Skeletal muscle satellite cell (primary cell): ENCODE data around the gene DGKI.

ENCODE experiments used
- H3K27me3 ChIP-seq: 2 replicates; pipeline ENCODE4 v1.7.0; 2013; ENCODE audit warnings: low read length; ENCODE audit not compliant: control insufficient read depth, insufficient read depth
- H3K36me3 ChIP-seq: 2 replicates; pipeline ENCODE4 v1.7.0; 2013; ENCODE audit warnings: mild to moderate bottlenecking, control low read depth, low read length; ENCODE audit not compliant: insufficient read depth
- H3K4me1 ChIP-seq: 2 replicates; pipeline ENCODE4 v1.7.0; 2013; ENCODE audit warnings: low read length; ENCODE audit not compliant: control insufficient read depth, insufficient read depth
- H3K4me2 ChIP-seq: 2 replicates; pipeline ENCODE4 v1.7.0; 2013; ENCODE audit warnings: mild to moderate bottlenecking, low read length
- H3K4me3 ChIP-seq: 2 replicates; pipeline ENCODE4 v1.7.0; 2013; ENCODE audit warnings: low read length
- H3K9ac ChIP-seq: 2 replicates; pipeline ENCODE4 v1.7.0; 2013; ENCODE audit warnings: mild to moderate bottlenecking, low read depth, low read length, moderate library complexity
- H3K9me3 ChIP-seq: replicated peaks from 2 replicates; pipeline ENCODE4 v1.7.0; 2013; ENCODE audit warnings: mild to moderate bottlenecking, control low read depth, low read length

The DGKI gene

DNA sequence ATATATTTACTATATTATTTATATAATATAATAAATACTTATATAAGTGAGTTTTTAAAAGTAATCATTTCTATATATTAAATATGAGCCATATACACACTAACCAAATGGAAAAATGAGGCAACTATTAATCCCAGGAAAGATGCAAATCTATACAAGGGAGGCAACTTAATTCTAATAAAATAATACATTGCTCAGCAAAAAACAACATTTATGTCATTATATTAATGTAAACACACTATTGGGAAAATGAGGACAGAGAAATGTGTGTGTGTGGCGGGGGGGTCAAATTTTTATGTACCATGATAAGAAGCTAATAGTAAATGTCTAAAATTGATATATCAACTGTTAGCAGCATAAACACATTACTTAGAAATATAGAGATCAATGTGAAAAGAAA lies 23.3 kb upstream of the DGKI start:
- peaks cover 49% of the 10 kb centered on the region for H3K36me3 ChIP-seq
- H3K4me3 ChIP-seq: no peak overlapping the region
- H3K4me1 ChIP-seq: peaks cover 27% of the 10 kb centered on the region
- no peaks in the 10 kb centered on the region for H3K9me3 ChIP-seq
- no peak overlapping the region for H3K9ac ChIP-seq
- no peak overlapping the region for H3K4me2 ChIP-seq
- no peaks in the 10 kb centered on the region for H3K27me3 ChIP-seq

DNA sequence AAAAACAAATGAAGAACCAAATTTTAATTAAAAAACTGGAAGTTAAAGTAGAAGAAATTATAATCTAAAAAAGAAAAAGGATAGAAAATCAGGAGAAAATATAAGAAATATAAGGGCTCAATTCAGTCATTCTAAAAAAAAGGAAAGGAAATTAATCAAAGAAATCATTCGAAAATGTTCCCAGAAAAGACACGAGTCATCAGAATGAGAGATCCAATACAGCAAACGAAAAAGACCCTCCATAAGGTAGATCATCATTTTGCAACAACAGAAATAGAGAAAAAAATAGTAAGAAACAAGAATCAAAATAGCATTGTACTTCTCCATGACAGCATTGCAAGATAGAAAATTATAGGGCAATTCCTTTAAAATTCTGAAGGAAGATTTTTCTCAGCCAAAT lies 22.5 kb upstream of the DGKI start:
- Histone ChIP-seq H3K4me3 (no peak overlapping the region), H3K27me3 (no peaks in the 10 kb centered on the region), H3K9me3 (no peaks in the 10 kb centered on the region), H3K36me3 (peaks cover 55% of the 10 kb centered on the region), H3K4me2 (no peak overlapping the region), H3K4me1 (peaks cover 19% of the 10 kb centered on the region), H3K9ac (no peak overlapping the region)

DNA sequence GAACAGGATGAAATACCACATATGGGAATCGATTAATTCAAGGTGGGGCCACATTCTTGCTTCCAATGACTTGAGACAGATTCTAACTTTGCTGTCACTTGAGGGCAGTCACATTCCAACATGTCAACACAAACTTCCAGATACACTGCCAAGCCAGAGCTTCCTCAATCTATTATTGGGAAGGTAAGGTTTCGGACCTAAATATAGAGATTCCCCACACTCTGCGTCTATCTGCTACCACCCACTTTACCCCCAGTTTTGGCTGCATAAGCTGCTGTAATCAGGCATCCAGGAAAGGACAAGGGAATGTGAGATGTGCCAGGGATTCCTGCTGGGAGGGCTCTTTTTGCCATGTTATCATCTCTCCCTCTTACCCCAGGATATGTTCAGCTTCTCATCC lies 20.5 kb upstream of the DGKI start:
- H3K4me1 ChIP-seq: no peaks in the 10 kb centered on the region
- H3K27me3 ChIP-seq: no peaks in the 10 kb centered on the region
- H3K36me3 ChIP-seq: peaks cover 50% of the 10 kb centered on the region
- no peak overlapping the region for H3K4me2 ChIP-seq
- no peak overlapping the region for H3K9ac ChIP-seq
- no peaks in the 10 kb centered on the region for H3K9me3 ChIP-seq
- H3K4me3 ChIP-seq: no peak overlapping the region

DNA sequence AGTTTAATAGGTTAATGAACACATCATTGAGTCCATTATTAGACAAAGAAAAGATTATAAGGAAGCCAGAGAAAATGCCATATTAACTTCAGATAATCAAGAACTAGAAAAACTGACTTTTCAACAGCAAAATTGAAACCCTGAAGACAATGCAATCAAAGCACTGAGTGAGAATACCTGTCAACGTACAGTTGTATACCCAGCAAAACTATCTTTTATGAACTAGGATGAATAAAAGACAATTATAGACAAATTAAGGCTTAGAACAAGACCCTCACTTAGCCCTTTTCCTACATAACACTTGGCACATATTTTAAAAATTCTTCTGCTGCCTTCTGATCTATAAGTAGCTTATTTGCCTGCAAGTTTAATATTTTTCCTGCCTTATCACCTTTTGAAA lies 19.0 kb upstream of the DGKI start:
- Histone ChIP-seq H3K36me3 (peaks cover 52% of the 10 kb centered on the region), H3K27me3 (no peaks in the 10 kb centered on the region), H3K4me1 (no peaks in the 10 kb centered on the region), H3K4me2 (no peak overlapping the region), H3K9ac (no peak overlapping the region), H3K9me3 (no peaks in the 10 kb centered on the region), H3K4me3 (no peak overlapping the region)

DNA sequence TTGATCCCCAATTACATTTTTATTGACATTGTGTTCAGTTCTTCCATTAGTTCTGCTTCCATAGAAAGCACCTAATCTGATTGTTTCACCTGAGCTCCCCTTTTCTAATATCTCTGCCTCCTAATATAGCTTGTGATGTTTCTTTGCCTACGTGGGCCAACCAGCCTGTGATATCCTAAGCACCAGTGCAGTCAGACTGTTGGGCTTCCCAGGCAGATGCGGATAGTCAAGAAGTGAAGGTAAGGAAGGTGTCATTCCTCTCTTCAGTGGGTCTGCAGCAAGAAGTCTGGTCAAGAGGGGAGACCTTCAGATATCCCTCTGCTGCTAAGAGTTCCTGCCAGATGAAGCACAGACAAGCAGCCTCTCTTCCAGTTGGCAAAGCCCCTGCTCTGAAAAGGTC lies 16.2 kb upstream of the DGKI start:
- no peaks in the 10 kb centered on the region for H3K9me3 ChIP-seq

DNA sequence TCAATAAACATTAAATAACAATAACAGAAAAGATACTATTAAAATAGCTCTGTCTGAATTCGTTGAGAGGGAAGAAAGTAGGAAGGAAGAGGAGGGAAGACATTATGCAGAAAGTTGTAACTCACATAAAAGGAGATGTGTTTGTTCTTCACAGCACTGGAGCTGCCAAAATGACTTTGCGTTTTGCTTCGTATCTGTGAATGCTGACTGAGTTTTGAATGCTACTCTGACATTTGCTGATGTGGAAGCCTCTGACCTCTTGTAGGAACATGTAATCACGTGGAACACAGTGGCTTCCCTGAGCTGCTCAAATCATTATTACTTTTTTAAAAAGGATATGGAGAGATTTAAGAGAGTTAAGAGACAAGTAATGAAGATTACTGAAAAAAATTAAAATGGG lies 15.6 kb upstream of the DGKI start:
- Histone ChIP-seq H3K36me3 (peaks cover 48% of the 10 kb centered on the region), H3K9ac (no peak overlapping the region), H3K4me2 (no peak overlapping the region), H3K4me3 (no peak overlapping the region), H3K4me1 (no peaks in the 10 kb centered on the region), H3K9me3 (no peaks in the 10 kb centered on the region), H3K27me3 (no peaks in the 10 kb centered on the region)

More for the DNA sequence above, 16.2 kb upstream of the DGKI start:
- H3K4me2 ChIP-seq: no peak overlapping the region
- H3K4me3 ChIP-seq: no peak overlapping the region
- H3K36me3 ChIP-seq: peaks cover 54% of the 10 kb centered on the region
- H3K9ac ChIP-seq: no peak overlapping the region
- H3K4me1 ChIP-seq: no peaks in the 10 kb centered on the region
- H3K27me3 ChIP-seq: no peaks in the 10 kb centered on the region

DNA sequence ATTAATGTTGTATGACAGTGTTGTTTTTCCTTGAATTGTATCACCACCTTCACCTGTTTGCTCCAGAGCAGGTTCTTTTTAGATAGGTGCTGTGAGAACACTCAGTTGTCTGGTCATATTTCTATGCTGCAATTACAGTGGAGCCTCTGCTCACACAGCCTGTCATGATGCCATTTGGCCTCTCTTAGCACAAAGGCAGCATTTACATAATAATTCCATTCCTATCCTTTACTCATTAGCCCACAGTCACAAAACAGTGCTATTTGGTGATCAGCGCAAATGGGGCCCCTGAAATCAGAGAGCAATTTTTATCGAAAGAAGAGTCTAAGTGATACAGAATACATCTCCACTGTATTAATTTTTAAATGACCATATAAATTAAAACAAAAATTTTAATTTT lies 13.8 kb upstream of the DGKI start:
- no peaks in the 10 kb centered on the region for H3K27me3 ChIP-seq
- H3K4me1 ChIP-seq: no peaks in the 10 kb centered on the region
- H3K4me2 ChIP-seq: no peak overlapping the region
- H3K36me3 ChIP-seq: peaks cover 31% of the 10 kb centered on the region
- H3K9ac ChIP-seq: no peak overlapping the region
- no peaks in the 10 kb centered on the region for H3K9me3 ChIP-seq
- no peak overlapping the region for H3K4me3 ChIP-seq

DNA sequence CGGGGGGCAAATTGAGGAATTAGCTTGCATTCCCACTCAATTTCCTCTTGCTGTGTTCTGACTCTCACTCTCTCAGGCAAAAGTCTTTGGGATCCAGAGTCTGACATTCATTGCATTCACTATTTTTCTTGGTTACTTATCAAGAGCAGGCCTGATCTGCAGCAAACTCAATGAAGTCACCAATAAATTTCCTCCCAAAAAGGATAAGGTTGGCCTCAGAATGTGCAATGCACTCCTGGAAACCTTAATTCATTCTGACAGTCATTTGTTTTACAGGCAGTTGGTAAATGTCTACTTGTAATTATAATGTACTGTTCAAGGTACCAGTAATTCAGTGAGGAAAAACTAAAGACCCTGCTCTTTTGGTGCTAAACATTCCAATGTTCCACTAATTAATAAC lies 6.3 kb upstream of the DGKI start:
- H3K4me2 ChIP-seq: no peak overlapping the region
- H3K9me3 ChIP-seq: no peaks in the 10 kb centered on the region
- no peak overlapping the region for H3K9ac ChIP-seq
- peaks cover 5% of the 10 kb centered on the region for H3K36me3 ChIP-seq
- peaks cover 22% of the 10 kb centered on the region for H3K4me1 ChIP-seq
- no peak overlapping the region for H3K4me3 ChIP-seq
- H3K27me3 ChIP-seq: no peaks in the 10 kb centered on the region

DNA sequence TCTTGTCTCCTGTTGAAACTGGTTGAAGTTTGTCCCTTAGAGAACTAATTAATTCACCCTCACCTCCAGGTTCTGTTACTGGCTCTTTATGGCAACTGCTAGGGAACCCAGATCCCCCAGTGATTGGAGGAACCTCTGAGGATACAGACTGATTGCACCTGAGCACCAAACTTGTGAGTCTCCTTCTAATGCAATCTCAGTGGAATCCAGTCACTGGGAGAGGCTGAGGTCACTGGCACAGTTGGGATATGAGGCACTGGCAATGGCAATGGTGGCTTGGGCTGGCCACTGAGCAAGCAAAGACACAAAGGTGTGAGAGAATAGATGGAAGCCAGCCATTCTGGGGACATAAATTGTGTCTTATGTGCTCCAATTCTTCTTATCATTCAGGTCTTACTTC lies 5.3 kb upstream of the DGKI start:
- Histone ChIP-seq H3K27me3 (no peaks in the 10 kb centered on the region), H3K4me3 (no peak overlapping the region), H3K36me3 (peaks cover 5% of the 10 kb centered on the region), H3K9me3 (no peaks in the 10 kb centered on the region), H3K9ac (no peak overlapping the region), H3K4me2 (no peak overlapping the region), H3K4me1 (peaks cover 29% of the 10 kb centered on the region)

DNA sequence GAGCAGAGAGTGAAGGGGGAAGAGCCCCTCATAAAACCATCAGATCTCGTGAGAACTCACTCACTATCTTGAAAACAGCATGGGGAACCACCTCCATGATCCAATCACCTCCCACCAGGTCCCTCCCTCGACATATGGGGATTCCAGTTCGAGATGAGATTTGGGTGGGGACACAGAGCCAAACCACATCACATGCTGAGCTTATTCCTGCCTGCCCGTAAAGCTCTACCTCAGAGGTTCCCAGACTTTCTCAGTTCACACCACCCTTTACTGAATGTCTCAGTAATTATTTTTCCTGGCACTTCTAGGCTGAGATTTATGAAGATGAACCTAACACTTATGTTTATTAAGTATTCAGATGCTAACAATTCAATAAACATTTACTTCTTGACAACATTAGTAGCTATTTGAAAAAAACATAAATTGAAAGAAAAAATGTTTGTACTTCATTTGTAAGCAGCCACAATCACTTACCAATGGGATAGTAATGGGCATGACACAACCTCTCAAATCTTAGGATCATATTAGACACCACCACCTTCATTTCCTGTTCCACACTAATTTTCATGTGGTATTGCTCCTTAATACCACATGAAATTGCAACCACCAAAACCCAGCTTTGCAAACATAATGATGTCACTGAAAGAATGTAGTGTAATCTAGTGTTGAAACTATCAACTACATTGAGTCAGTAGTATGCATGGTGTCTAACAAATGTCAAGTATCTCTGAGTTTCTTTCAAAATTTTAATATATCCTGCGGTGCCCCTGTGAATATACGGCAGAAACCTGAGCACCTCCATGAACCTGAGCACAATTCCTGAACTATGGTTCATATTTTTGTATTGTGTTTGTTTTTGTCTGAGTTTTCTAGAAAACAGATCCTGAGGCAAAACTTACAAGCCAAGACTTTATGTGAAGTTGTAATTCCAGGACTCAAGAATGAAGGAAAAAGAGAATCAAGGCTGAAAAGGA lies 4.5 kb upstream of the DGKI start:
- H3K27me3 ChIP-seq: no peaks in the 10 kb centered on the region

DNA sequence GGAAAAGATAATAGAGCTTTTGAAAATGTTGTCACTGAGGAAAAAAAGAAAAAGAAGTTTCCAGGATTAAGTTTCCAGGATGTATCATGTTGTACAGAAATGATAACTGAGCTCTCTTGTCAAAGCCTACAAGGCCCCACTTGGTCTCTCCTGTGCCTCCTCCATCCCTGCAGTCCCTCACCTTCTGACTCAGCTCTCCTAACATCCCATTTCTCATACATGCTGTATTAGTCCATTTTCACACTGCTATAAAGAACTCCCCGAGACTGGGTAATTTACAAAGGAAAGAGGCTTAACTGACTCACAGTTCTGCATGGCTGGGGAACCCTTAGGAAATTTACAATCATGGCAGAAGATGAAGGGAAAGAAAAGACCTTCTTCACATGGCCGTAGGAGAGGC lies 3.8 kb upstream of the DGKI start:
- Histone ChIP-seq H3K4me3 (no peak overlapping the region), H3K9ac (no peak overlapping the region), H3K36me3 (peaks cover 5% of the 10 kb centered on the region), H3K27me3 (no peaks in the 10 kb centered on the region), H3K9me3 (no peaks in the 10 kb centered on the region), H3K4me2 (peak overlapping the region; percentile 6), H3K4me1 (peaks cover 39% of the 10 kb centered on the region)

More for the DNA sequence above, 4.5 kb upstream of the DGKI start:
- Histone ChIP-seq H3K4me3 (no peak overlapping the region), H3K4me2 (peak overlapping the region; percentile 6), H3K36me3 (peaks cover 5% of the 10 kb centered on the region), H3K4me1 (peaks cover 32% of the 10 kb centered on the region), H3K9ac (no peak overlapping the region), H3K9me3 (no peaks in the 10 kb centered on the region)

DNA sequence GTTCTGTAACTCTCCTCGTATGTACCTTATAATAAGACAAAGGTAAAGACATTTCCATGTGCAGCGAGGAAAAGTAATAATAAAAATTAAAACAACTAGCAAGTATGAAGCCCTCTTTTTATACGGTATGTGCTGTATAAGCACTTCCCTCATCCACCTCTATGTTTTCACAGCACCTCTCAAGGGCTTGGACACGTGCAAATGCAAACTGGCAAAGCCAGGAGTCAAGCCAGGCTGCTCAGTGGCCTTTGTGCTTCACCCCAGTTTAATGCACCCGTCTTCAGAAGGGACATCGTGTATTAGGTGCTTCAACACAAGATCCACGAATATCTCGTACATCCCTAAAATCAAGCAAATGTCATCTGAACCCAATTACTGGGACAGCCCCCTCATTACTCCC lies 1.3 kb upstream of the DGKI start:
- peaks cover 55% of the 10 kb centered on the region for H3K4me1 ChIP-seq
- H3K4me3 ChIP-seq: no peak overlapping the region
- no peaks in the 10 kb centered on the region for H3K9me3 ChIP-seq
- H3K9ac ChIP-seq: no peak overlapping the region
- H3K4me2 ChIP-seq: no peak overlapping the region
- H3K36me3 ChIP-seq: peaks cover 5% of the 10 kb centered on the region
- no peaks in the 10 kb centered on the region for H3K27me3 ChIP-seq
